Stomach (tissue), 4 donors: ENCODE results near the gene MTMR6.

Experiments used
- POLR2AphosphoS5 ChIP-seq, 3 donors: sonication (generic); formaldehyde crosslinking; IDR thresholded peaks; one replicate each; pipeline ENCODE4 v1.6.1; 2016; ENCODE audit warnings: antibody characterized with exemption in 3 of 3
- TF ChIP-seq, protein P1 (sequence below), 7 experiments: fragments of 450-650 bp in 4 of 7; fragments of 200-600 bp in 3 of 7; sonication (generic) in 3 of 7; IDR thresholded peaks; one replicate each; pipeline ENCODE4 v1.5.1; 2016 to 2019; ENCODE audit warnings: antibody characterized with exemption in 7 of 7, control low read depth in 2 of 7, mild to moderate bottlenecking in 1 of 7

DNA sequence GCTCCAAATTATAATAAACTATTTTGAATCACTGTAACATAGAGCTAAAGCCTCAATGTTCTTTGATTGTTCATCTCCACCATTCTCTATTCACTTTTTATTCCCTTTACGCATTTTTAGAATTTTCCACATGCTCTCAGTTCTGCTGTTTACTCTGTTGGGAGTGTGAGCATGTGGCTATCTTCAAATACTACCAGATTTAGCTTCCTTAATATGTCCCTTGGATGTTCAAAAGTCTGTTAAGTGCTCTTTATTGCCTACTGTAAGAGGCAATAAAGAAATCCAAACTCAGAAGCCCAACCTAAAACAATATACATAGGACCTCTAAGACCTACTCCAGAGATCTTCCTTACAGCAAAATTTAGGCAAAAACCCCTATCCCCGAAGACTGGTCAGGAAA is 34.5 kb downstream of the MTMR6 start:
- TF ChIP-seq, protein P1, sequence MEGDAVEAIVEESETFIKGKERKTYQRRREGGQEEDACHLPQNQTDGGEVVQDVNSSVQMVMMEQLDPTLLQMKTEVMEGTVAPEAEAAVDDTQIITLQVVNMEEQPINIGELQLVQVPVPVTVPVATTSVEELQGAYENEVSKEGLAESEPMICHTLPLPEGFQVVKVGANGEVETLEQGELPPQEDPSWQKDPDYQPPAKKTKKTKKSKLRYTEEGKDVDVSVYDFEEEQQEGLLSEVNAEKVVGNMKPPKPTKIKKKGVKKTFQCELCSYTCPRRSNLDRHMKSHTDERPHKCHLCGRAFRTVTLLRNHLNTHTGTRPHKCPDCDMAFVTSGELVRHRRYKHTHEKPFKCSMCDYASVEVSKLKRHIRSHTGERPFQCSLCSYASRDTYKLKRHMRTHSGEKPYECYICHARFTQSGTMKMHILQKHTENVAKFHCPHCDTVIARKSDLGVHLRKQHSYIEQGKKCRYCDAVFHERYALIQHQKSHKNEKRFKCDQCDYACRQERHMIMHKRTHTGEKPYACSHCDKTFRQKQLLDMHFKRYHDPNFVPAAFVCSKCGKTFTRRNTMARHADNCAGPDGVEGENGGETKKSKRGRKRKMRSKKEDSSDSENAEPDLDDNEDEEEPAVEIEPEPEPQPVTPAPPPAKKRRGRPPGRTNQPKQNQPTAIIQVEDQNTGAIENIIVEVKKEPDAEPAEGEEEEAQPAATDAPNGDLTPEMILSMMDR (IDR thresholded peaks at IDR 0.05) = no peak
- TF ChIP-seq POLR2AphosphoS5 (IDR thresholded peaks at IDR 0.05) = no peak
